Lower leg skin (tissue), 4 donors: ENCODE results near the gene RAB11FIP3. TPM values are rescaled to one million over a fixed set of nuclear protein-coding genes. Genes with fewer than 3 reads are reported as not detected.
"Not testable (repeated sequence)": the region's sequence is repeated elsewhere in the genome, so short reads cannot be mapped to it uniquely, and the experiment has no call there.

Experiments used
- DNase-seq, 2 donors: peaks; one replicate each; pipeline ENCODE4 v3.0.0-alpha.2; 2019; ENCODE audit warnings: low spot score in 2 of 2
- H3K4me3 ChIP-seq: fragments of 200-600 bp; sonication (generic); 2 replicates; pipeline ENCODE4 v1.5.1; 2017; ENCODE audit warnings: mild to moderate bottlenecking, low read depth; ENCODE audit not compliant: poor library complexity, severe bottlenecking
- CTCF ChIP-seq, 3 donors: fragments of 450-650 bp; IDR thresholded peaks; one replicate each; pipeline ENCODE4 v1.5.1; 2016; ENCODE audit warnings: antibody characterized with exemption in 3 of 3, mild to moderate bottlenecking in 3 of 3, moderate library complexity in 2 of 3
- POLR2A ChIP-seq, 2 donors: fragments of 450-650 bp; IDR thresholded peaks; one replicate each; pipeline ENCODE4 v1.6.1; 2016 to 2017; ENCODE audit warnings: antibody characterized with exemption in 2 of 2, mild to moderate bottlenecking in 1 of 2, moderate library complexity in 1 of 2
- WGBS, 2 donors: methylation state at CpG; one replicate each; pipeline ENCODE4 v1.1.5; 2018; 5-methylcytosine and 5-hydroxymethylcytosine counted together
- intact Hi-C: fragments of 100-400 bp; cut with DNase I; formaldehyde crosslinking; loops from one replicate; pipeline ENCODE4 v1.15.0; 2023; ENCODE audit warnings: low total_unique reads
- total RNA-seq, 4 donors: library from RNA; depleted of rRNA; stranded (reverse); fragments of >200 nt; gene quantifications; one replicate each; pipeline ENCODE4 v1.1.0, GENCODE V29; 2016

The RAB11FIP3 gene
- total RNA-seq, 4 donors from 2014 or later: 22.1 to 66.3 (median 27.7) TPM

GRCh38 chr16:503150-504071 is 78.0 kb downstream of the RAB11FIP3 start:
- no peak overlapping the region for H3K4me3 ChIP-seq
- DNase-seq: no peak
- WGBS, 2 donors: 95 to 96% methylated on average over 23 of the region's 23 CpGs
- TF ChIP-seq POLR2A (IDR thresholded peaks at IDR 0.05): no peak
- TF ChIP-seq CTCF (IDR thresholded peaks at IDR 0.05): no peak
- intact Hi-C loops: no loop called here

- intact Hi-C loops: no loop called here
- WGBS, 2 donors: 93% methylated on average over 30 to 33 of the region's 33 CpGs
- no peak overlapping the region for H3K4me3 ChIP-seq
- no peak for TF ChIP-seq CTCF (IDR thresholded peaks at IDR 0.05)
- no peak for TF ChIP-seq POLR2A (IDR thresholded peaks at IDR 0.05)
- no peak for DNase-seq
Observed at GRCh38 chr16:505479-506245, 80.2 kb downstream of the RAB11FIP3 start.

GRCh38 chr16:506246-506546 is 80.7 kb downstream of the RAB11FIP3 start:
- no peak for TF ChIP-seq CTCF (IDR thresholded peaks at IDR 0.05)
- no peak overlapping the region for H3K4me3 ChIP-seq
- intact Hi-C loops: no loop called here
- 89 to 99% methylated on average over 5 to 7 of the region's 7 CpGs for WGBS, 2 donors
- no peak for DNase-seq

- DNase-seq, H3K4me3 ChIP-seq, intact Hi-C loops: not testable (repeated sequence)
- 85 to 86% methylated on average over 14 of the region's 14 CpGs for WGBS, 2 donors
Observed at GRCh38 chr16:507527-507926, 82.1 kb downstream of the RAB11FIP3 start.

GRCh38 chr16:507996-508395 is 82.5 kb downstream of the RAB11FIP3 start:
- WGBS, 2 donors: 91 to 94% methylated on average over 6 of the region's 6 CpGs
- intact Hi-C loops: no loop called here
- no peak overlapping the region for H3K4me3 ChIP-seq
- TF ChIP-seq POLR2A (IDR thresholded peaks at IDR 0.05) (no peak), CTCF (IDR thresholded peaks at IDR 0.05) (no peak)
- DNase-seq: no peak
